Stimulated activated memory B cell treated with anti-CD40 and anti-IgM and Interleukin-4, amounts not matched to agents 10 μg/mL and 1 μg/mL and 100 μg/mL, for 72 hours (primary cell): ENCODE results near the gene PREB.

Source experiments
- ATAC-seq: fragments of 150-1000 bp; cut with Tn5 transposase; 2 replicates; pipeline ENCODE4 v1.10.0; 2021
- H3K27ac Mint-ChIP-seq: one replicate; pipeline ENCODE4 v1.8.0; 2022; ENCODE audit warnings: mild to moderate bottlenecking, mixed read lengths
- H3K27me3 Mint-ChIP-seq: one replicate; pipeline ENCODE4 v1.8.0; 2022; ENCODE audit warnings: mixed read lengths
- H3K36me3 Mint-ChIP-seq: one replicate; pipeline ENCODE4 v1.8.0; 2022; ENCODE audit warnings: mixed read lengths
- H3K4me1 Mint-ChIP-seq: one replicate; pipeline ENCODE4 v1.8.0; 2022; ENCODE audit warnings: mixed read lengths
- H3K4me3 Mint-ChIP-seq: one replicate; pipeline ENCODE4 v1.8.0; 2022; ENCODE audit warnings: mild to moderate bottlenecking, moderate library complexity, mixed read lengths
- H3K9me3 Mint-ChIP-seq: one replicate; pipeline ENCODE4 v1.8.0; 2022; ENCODE audit warnings: mixed read lengths

The PREB gene

DNA sequence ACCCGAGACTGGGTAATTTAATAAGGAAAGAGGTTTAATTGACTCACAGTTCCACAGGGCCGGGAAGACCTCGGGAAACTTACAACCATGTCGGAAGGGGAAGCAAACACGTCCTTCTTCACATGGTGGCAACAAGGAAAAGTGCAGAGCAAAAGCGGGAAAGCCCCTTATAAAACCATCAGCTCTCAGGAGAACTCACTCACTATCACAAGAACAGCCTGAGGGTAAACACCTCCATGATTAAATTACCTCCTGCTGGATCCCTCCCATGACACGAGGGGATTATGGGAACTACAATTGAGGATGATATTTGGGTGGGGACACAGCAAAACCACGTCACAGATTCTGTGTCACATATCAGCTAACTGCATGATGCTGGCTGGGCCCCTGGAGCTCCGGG is 25.8 kb upstream of the PREB start:
- no peaks in the 10 kb centered on the region for H3K9me3 Mint-ChIP-seq

DNA sequence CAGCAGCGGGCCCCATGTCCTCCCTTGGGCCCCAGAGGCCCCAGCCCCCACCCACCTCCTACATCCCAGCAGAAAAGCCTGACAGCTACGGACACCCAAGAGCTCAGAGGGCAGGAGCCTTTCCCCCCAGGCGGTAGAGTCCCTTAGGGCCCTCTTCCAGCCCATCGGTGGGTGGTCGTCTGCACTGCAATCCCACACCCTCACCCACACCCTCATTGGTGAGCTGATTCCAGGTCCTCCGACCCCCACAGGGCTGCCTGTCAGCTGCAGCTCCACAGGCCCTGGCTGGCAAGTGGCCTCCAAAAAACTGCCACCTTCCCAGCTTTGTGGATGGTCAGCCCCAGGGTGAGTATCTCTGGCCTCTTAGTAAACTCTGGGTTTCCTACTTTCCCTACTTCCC is 24.8 kb upstream of the PREB start:
- Mint-ChIP-seq H3K27me3 (peaks cover 16% of the 10 kb centered on the region), H3K9me3 (no peaks in the 10 kb centered on the region), H3K36me3 (no peaks in the 10 kb centered on the region), H3K4me3 (no peak overlapping the region), H3K27ac (no peak overlapping the region), H3K4me1 (peaks cover 2% of the 10 kb centered on the region)
- no peak for ATAC-seq

More for the DNA sequence above, 25.8 kb upstream of the PREB start:
- no peaks in the 10 kb centered on the region for H3K36me3 Mint-ChIP-seq
- H3K4me1 Mint-ChIP-seq = peaks cover 11% of the 10 kb centered on the region
- no peak overlapping the region for H3K4me3 Mint-ChIP-seq
- no peak for ATAC-seq
- H3K27me3 Mint-ChIP-seq = peaks cover 7% of the 10 kb centered on the region
- H3K27ac Mint-ChIP-seq = no peak overlapping the region

DNA sequence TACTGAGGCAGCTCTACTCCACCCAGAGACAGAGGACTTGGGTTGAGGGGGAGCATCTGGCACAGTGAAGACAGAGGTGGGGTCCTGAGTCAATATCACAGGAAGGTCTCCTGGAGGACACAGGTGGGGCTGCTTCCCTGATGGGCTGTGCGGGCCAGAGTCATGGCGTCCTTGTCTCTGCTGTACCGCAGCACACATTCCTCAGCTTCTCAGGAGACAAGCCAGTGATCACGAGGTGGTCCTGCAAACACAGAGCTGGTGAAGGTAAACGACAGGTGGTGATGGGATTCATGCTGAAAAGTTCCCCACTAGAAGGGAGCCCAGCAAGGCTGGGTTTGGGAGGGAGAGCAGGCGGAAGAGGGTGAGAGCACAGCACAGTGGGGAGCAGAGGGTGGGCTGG is 24.0 kb upstream of the PREB start:
- H3K36me3 Mint-ChIP-seq = no peaks in the 10 kb centered on the region
- H3K9me3 Mint-ChIP-seq = no peaks in the 10 kb centered on the region
- H3K27ac Mint-ChIP-seq = no peak overlapping the region
- peaks cover 2% of the 10 kb centered on the region for H3K4me1 Mint-ChIP-seq
- H3K4me3 Mint-ChIP-seq = no peak overlapping the region
- ATAC-seq = no peak
- peaks cover 24% of the 10 kb centered on the region for H3K27me3 Mint-ChIP-seq

DNA sequence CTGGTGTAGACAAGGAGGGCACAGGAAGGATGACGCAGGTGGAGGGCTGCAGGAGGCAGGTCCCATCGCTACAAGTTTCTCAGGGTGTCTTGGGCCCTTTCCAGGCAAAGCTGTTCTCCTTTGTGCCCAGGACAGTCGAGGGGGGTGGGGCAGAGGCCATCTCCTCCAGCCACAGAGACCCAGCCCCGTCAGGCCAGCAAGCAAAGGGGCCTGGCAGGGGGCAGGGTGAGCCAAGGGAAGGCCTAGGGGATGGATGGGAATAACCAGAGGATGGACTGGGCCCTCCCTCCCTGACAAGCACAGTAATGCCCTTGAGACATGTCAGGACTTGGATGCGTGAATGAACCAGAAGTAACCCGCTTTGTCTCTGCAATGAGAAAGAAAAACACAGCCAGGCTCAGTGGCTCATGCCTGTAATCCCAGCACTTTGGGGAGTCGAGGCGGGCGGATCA is 20.7 kb upstream of the PREB start:
- no peak for ATAC-seq
- Mint-ChIP-seq H3K9me3 (no peaks in the 10 kb centered on the region), H3K36me3 (no peaks in the 10 kb centered on the region), H3K27me3 (peaks cover 29% of the 10 kb centered on the region), H3K4me3 (no peak overlapping the region), H3K27ac (no peak overlapping the region), H3K4me1 (peaks cover 6% of the 10 kb centered on the region)

DNA sequence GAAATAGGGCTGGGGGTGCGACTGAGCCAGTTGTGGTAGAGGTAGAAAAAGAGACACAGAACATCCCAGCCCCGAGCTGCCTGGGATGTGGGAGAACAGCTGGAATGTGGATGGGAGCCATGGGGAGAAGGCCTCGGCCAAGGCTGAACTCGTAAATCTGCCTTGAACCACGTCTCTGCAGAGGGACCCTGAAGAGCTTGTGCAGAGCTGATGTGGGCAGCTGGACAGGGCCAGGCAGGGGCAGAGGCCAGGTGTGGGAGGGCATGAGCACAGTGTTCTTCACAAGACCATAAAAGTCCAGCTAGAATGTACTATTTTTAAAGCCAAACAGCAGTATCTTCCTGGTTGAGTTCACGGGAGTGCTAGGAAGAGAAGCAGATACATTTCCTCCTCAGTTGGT is 20.1 kb upstream of the PREB start:
- H3K4me3 Mint-ChIP-seq = no peak overlapping the region
- no peak overlapping the region for H3K27ac Mint-ChIP-seq
- peaks cover 29% of the 10 kb centered on the region for H3K27me3 Mint-ChIP-seq
- H3K36me3 Mint-ChIP-seq = no peaks in the 10 kb centered on the region
- H3K4me1 Mint-ChIP-seq = peaks cover 6% of the 10 kb centered on the region
- no peak for ATAC-seq
- H3K9me3 Mint-ChIP-seq = no peaks in the 10 kb centered on the region

DNA sequence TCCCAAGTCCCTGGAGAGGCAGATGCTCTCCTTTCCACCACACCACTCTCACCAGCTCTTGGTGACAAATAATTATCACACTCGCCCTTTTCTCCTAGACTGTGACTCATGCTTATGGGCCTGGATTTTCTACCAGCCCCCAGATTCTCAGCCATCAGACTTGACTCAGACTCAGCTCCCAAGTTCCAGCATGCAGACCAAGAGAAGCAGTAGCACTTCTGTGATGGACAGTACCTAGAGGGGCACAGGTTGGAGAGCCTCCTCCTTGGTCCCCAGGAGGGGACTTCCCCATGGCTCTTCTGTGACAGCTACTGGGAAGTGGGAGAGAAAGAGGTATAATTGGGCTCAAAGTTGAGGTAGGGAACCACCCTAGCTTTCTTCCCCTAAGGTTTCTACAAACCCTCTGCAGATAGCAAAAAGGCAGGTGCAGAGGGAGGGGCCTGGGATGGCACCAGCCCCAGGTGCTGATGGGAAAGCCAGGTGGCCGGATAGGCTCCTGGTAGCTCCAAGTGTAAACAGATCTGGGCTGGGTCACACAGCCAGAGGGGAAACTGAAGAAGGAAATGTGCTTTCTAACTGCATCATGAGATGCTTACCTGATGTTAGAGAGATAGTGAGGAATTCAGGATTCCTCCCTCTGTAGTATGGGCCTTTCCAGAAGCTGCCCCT is 18.5 kb upstream of the PREB start:
- peaks cover 44% of the 10 kb centered on the region for H3K27me3 Mint-ChIP-seq
- H3K4me3 Mint-ChIP-seq = no peak overlapping the region
- H3K27ac Mint-ChIP-seq = no peak overlapping the region
- no peaks in the 10 kb centered on the region for H3K36me3 Mint-ChIP-seq
- no peaks in the 10 kb centered on the region for H3K9me3 Mint-ChIP-seq
- peaks cover 6% of the 10 kb centered on the region for H3K4me1 Mint-ChIP-seq
- peak; percentile 42 for ATAC-seq

DNA sequence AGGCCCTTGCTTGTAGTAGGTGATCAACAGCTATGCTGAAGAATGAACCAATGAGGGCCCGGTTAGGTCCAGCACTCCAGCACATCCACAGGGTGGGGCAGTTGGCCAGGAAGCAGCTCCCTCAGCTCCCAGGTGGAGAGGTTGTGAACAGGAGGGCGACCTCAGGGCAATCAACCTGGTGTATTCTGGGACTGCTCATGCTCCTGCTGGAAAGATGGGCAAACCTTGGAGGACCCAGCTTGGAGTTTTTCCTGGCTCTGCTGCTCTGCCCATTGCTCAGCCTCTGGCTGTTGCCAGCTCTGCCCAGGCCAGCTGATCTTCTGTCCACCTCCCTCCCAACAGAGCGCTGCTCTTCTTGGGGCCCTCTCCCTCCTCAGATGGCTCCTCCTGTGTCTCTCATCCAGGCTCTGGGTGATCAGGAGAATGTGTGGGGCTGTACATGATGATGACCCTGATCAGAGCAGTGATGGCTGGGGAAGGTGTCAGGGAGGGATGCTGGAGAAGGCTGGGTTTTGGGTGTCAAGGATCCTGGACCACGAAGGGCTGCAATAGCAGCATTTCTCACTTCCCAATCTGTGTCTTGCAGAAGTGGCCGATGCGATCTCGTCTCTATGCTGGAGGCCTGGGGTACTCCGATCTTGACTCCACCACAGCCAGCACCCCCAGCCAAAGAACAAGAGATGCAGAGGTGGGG is 17.8 kb upstream of the PREB start:
- peaks cover 51% of the 10 kb centered on the region for H3K27me3 Mint-ChIP-seq
- no peak overlapping the region for H3K27ac Mint-ChIP-seq
- peaks cover 6% of the 10 kb centered on the region for H3K4me1 Mint-ChIP-seq
- H3K4me3 Mint-ChIP-seq = no peak overlapping the region
- no peaks in the 10 kb centered on the region for H3K36me3 Mint-ChIP-seq
- no peaks in the 10 kb centered on the region for H3K9me3 Mint-ChIP-seq
- ATAC-seq = no peak

DNA sequence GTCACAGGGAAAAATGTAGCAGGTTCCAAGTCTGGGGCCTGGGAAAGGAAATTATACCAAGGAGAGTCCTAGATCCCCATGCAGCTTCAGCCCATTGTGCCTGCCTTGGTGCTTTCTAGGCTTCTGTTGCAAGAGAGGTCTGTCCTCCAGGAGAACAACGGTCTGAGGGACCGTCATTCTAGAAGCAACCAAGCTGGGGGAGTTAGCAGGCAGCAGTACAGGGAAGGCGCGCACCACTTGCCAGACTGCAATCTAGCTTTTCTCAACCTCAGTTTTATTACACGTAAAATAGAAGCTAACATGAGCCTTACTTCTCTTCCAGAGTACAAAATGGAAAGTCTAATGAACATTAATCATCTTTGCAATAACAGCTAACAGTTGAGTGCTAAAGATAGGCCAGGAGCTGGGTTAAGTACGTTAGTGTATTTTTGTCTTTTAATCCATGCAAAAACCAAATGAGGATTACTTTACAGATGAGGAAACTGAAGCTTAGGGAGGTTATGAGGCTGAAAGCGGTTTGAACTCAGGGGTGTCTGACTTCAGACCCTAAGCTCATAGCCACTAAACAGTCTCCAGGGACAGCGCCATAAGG is 16.3 kb upstream of the PREB start:
- no peak overlapping the region for H3K4me3 Mint-ChIP-seq
- peaks cover 63% of the 10 kb centered on the region for H3K27me3 Mint-ChIP-seq
- H3K27ac Mint-ChIP-seq = no peak overlapping the region
- H3K36me3 Mint-ChIP-seq = no peaks in the 10 kb centered on the region
- H3K4me1 Mint-ChIP-seq = peaks cover 6% of the 10 kb centered on the region
- no peak for ATAC-seq
- no peaks in the 10 kb centered on the region for H3K9me3 Mint-ChIP-seq

DNA sequence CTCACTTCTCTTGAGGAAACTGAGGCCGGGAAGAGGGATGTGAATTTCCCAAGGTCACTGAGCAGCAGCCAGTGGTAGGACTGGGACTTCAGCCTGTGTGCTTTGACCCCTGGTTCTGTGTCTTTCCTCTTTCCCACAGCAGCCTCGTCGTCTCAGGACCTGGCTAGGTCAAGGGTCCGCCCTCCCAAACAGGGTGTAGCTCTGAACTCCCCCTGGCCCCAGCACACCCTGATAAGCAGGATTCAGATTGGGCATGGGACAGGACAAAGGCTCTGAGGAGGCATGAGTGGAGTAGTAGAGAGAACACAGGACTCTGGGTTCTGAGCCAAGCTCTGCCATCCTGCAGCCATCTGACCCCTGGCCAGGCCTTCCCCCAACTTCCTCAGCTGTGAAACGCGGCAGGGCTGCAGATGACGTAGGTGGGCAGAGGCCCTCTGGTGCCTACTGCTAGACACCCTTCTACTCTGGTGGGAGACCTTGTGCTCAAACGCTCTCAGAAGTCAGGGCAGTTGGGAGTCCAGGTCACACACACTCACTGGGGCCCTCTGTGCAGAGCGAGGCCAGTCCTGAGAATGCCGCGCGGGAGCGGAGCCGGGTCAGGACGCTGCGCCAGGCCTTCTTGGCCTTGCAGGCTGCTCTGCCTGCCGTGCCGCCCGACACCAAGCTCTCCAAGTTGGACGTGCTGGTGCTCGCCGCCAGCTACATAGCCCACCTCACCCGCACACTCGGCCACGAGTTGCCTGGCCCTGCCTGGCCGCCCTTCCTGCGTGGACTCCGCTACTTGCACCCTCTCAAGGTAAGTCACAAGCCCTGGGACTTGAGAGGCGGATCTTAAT is 15.4 kb upstream of the PREB start:
- peaks cover 6% of the 10 kb centered on the region for H3K4me1 Mint-ChIP-seq

DNA sequence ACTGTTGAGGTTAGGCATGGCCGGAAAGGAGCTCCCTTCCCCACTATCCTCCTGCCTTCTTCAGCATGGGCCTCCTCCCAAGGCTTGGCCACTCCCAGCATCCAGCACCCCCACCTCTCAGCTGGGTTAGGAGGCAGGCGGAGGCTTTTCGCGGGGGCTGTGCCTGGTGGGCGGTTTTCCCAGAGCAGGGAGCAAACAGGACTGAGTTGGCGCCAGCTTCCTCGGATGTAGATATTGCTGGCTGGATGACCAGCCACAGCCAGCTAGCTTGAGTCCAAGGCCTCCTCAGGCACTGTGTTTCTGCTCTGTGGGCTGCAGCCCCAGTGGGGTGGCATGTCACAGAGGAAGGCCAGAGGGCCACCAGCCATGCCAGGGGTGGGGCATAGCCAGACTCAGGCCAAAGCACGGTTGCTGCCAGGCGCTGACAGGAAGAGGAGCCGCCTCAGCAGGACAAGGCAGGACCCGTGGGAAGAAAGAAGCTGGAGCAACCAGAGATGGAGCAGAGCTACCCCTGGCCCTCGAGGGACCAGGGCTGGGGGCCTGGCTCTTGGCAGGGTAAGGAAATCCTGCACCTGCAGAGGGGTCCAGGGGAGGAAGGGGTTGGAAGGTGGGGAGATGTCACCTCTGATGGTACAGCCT is 14.5 kb upstream of the PREB start, which contains the start of gene TCF23:
TSS of gene TCF23 (plus strand) at position 204 of the 639 bp plus-strand sequence. CDS start at position 334, 130 bp downstream.
- peaks cover 58% of the 10 kb centered on the region for H3K27me3 Mint-ChIP-seq
- H3K4me1 Mint-ChIP-seq = peaks cover 6% of the 10 kb centered on the region
- ATAC-seq = no peak
- H3K9me3 Mint-ChIP-seq = no peaks in the 10 kb centered on the region
- no peak within 1 kb of the TSS for H3K4me3 Mint-ChIP-seq
- H3K27ac Mint-ChIP-seq = no peak within 1 kb of the TSS
- H3K36me3 Mint-ChIP-seq = no peaks in the 10 kb centered on the region

More for the DNA sequence above, 15.4 kb upstream of the PREB start:
- Mint-ChIP-seq H3K36me3 (no peaks in the 10 kb centered on the region), H3K27ac (no peak overlapping the region), H3K27me3 (peaks cover 58% of the 10 kb centered on the region), H3K9me3 (no peaks in the 10 kb centered on the region), H3K4me3 (no peak overlapping the region)
- ATAC-seq = no peak

DNA sequence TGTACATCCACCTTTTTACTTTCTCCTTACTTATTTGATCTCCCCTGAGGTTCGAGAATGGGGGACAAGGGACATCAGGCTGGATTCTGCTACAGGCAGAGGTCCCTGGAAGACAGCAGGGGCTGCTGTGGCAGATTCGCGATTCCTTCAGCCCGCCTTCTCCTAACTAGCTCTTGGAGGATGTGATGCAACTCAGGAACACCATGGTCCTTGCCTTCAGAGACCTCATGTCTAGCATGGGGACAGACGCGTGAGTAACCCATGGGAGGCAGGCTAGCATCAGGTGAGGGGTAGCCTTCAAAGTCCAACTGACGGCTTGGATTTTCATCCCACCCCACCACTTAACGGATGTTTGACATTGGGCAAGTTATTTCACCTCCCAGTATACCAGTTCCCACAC is 13.5 kb upstream of the PREB start:
- Mint-ChIP-seq H3K4me3 (no peak overlapping the region), H3K27ac (no peak overlapping the region), H3K36me3 (no peaks in the 10 kb centered on the region), H3K4me1 (no peaks in the 10 kb centered on the region), H3K27me3 (peaks cover 57% of the 10 kb centered on the region), H3K9me3 (peaks cover 3% of the 10 kb centered on the region)
- no peak for ATAC-seq

DNA sequence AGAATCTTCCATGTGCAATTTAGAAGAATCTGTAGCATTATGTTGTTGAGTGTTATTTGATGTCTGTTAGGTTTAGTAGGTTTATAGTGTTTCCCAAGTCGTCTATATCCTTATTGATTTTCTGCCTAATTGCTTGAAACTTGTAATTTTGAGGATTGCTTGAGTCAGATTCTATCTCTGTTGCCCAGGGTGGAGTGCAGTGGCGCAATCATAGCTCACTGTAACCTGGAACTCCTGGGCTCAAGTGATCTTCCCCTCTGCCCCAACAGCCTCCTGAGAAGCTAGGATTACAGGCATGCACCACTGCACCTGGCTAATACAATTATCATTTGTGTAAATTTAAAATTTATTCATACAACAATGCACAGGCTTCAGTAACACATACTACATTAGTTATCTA is 11.2 kb upstream of the PREB start:
- Mint-ChIP-seq H3K27me3 (peaks cover 60% of the 10 kb centered on the region), H3K4me1 (no peaks in the 10 kb centered on the region), H3K4me3 (no peak overlapping the region), H3K9me3 (peaks cover 3% of the 10 kb centered on the region), H3K27ac (no peak overlapping the region), H3K36me3 (no peaks in the 10 kb centered on the region)
- ATAC-seq = no peak

DNA sequence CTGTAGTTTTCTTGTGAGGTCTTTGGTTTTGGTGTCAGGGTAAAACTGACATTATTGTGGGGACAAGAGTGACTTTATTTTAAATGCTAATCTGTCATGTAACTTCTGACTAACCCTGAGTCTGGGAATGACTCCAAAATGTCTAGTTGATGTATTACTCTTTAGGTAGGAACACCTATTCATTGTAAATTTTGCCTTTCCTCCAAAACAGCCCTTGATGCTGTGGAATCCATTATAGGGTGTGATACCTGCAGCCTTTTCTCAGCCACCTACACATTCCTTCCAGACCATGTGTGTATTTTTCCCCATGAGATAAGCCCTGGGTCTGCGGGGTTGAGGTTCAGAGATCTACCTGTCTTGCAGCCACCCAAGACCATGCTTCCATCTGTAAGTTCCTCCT is 8.8 kb upstream of the PREB start:
- no peak overlapping the region for H3K4me3 Mint-ChIP-seq
- no peaks in the 10 kb centered on the region for H3K4me1 Mint-ChIP-seq
- no peak overlapping the region for H3K27ac Mint-ChIP-seq

DNA sequence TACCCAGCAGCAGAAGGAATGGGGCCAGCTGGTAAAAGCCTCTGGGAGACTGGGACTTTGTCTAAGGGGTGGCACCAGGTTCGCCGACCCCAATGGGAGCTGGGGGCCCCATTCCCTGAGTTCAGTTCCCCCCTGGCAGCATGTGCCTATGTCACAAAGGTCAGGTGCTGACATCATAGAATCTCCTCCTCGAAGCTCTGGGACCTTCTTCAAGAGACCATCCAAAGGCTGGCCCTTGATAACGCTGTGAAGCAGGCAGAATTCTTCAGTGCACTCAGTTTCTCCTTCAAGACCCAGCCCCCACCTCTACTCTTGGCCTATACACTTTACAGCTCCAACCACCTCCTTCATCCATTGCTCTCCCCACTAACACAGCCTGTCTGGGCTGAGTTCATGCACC is 4.9 kb upstream of the PREB start, which contains the start of gene PRR30:
TSS of gene PRR30 (minus strand) at position 101 of the 400 bp plus-strand sequence. CDS start 1,081 bp downstream, outside the sequence.
- H3K4me1 Mint-ChIP-seq = no peaks in the 10 kb centered on the region
- peaks cover 3% of the 10 kb centered on the region for H3K9me3 Mint-ChIP-seq
- H3K36me3 Mint-ChIP-seq = no peaks in the 10 kb centered on the region
- H3K4me3 Mint-ChIP-seq = no peak within 1 kb of the TSS
- H3K27me3 Mint-ChIP-seq = peaks cover 16% of the 10 kb centered on the region
- no peak for ATAC-seq
- H3K27ac Mint-ChIP-seq = no peak within 1 kb of the TSS

More for the DNA sequence above, 8.8 kb upstream of the PREB start:
- H3K27me3 Mint-ChIP-seq = peaks cover 48% of the 10 kb centered on the region
- peaks cover 3% of the 10 kb centered on the region for H3K9me3 Mint-ChIP-seq
- H3K36me3 Mint-ChIP-seq = no peaks in the 10 kb centered on the region
- ATAC-seq = no peak
